Endothelial cell of umbilical vein (primary cell): ENCODE data around the gene PRPF39.

Experiments used
- CTCF ChIP-seq, 2 donors: IDR thresholded peaks; 1 replicate in 1 of 2; 2 replicates in 1 of 2; pipeline ENCODE4 v1.5.1; 2011; ENCODE audit warnings: low read length in 2 of 2, mild to moderate bottlenecking in 2 of 2, moderate library complexity in 2 of 2, control low read depth in 1 of 2, inconsistent platforms in 1 of 2, low read depth in 1 of 2; ENCODE audit not compliant: insufficient read depth in 1 of 2; ENCODE audit errors: extremely low read depth in 1 of 2
- EZH2 ChIP-seq: IDR thresholded peaks from 2 replicates; pipeline ENCODE4 v1.6.1; 2012; ENCODE audit warnings: borderline replicate concordance, low read depth, mild to moderate bottlenecking, moderate library complexity, low read length, inconsistent platforms; ENCODE audit not compliant: severe bottlenecking
- FOS ChIP-seq: IDR thresholded peaks from 2 replicates; pipeline ENCODE4 v1.6.1; 2011; ENCODE audit warnings: mild to moderate bottlenecking, low read length, moderate library complexity, borderline replicate concordance; ENCODE audit not compliant: insufficient read depth
- JUN ChIP-seq: IDR thresholded peaks from 2 replicates; pipeline ENCODE4 v1.6.1; 2011; ENCODE audit warnings: borderline replicate concordance, low read depth; ENCODE audit not compliant: insufficient read length, insufficient read depth
- MYC ChIP-seq: IDR thresholded peaks from one replicate; pipeline ENCODE4 v1.6.1; 2011; ENCODE audit warnings: mild to moderate bottlenecking, low read depth, low read length
- POLR2A ChIP-seq: IDR thresholded peaks from 2 replicates; pipeline ENCODE4 v1.6.1; 2012; ENCODE audit warnings: low read depth, mild to moderate bottlenecking, control low read depth, low read length
- POLR2AphosphoS5 ChIP-seq: IDR thresholded peaks from 2 replicates; pipeline ENCODE4 v1.6.1; 2012; ENCODE audit warnings: low read depth, mild to moderate bottlenecking, control low read depth, low read length, moderate library complexity; ENCODE audit not compliant: insufficient read depth

DNA sequence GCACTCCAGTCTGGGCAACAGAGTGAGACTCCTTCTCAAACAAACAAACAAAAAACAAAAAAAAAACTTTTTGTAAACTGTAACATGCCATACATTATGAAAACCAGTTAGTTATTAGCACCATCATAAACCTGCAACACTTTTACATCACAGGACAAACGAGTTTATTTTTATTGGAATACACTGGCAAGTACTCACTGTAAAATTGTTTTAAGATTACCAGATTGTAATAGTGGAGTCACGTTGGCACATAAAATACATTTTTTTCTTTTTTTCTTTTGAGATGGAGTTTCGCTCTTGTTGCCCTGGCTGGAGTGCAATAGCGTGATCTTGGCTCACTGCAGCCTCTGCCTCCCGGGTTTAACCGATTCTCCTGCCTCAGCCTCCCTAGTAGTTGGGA, 34.7 kb downstream of the PRPF39 start:
- TF ChIP-seq CTCF (IDR thresholded peaks at IDR 0.05; ENCODE audit: extremely low read depth in 1 of 2, insufficient read depth in 1 of 2, low read depth in 1 of 2, low read length in 2 of 2) (no peak), POLR2AphosphoS5 (no peak), POLR2A (no peak), MYC (no peak), FOS (no peak), EZH2 (no peak), JUN (no peak)
